ENCODE results near the gene MAST4. TPM values are rescaled to one million over a fixed set of nuclear protein-coding genes. Genes with fewer than 3 reads are reported as not detected.

MAST4 gene
- total RNA-seq, 2 donors from 2014 or later = 9.5 to 20.8 TPM

DNA sequence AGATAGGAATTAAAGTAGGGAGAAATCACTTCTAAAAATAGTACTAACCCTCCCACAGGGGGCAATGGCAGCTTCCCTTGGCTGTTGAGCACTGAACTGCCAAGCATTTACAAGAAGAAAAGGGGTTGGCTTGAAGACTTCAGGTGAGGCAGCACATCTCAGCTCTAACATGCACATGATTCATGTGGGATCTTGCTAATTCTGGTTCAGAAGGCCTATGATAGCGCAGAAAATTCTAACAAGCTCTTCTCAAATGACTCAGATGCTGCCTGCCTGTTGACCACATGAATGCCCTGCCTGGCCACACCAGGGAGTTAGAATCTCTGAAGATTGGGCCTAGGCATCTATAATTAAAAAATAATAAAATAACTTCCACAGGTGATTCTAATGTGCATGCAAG is 577.8 kb downstream of the MAST4 start:
- Histone ChIP-seq H3K27me3 (no peaks in the 10 kb centered on the region), H3K4me1 (no peaks in the 10 kb centered on the region), H3K9me3 (no peaks in the 10 kb centered on the region), H3K36me3 (no peaks in the 10 kb centered on the region), H3K9ac (ENCODE audit: low read depth in 2 of 2, low read length in 2 of 2) (no peak overlapping the region), H3K27ac (no peak overlapping the region), H3K4me3 (no peak overlapping the region)
- TF ChIP-seq, protein P1, sequence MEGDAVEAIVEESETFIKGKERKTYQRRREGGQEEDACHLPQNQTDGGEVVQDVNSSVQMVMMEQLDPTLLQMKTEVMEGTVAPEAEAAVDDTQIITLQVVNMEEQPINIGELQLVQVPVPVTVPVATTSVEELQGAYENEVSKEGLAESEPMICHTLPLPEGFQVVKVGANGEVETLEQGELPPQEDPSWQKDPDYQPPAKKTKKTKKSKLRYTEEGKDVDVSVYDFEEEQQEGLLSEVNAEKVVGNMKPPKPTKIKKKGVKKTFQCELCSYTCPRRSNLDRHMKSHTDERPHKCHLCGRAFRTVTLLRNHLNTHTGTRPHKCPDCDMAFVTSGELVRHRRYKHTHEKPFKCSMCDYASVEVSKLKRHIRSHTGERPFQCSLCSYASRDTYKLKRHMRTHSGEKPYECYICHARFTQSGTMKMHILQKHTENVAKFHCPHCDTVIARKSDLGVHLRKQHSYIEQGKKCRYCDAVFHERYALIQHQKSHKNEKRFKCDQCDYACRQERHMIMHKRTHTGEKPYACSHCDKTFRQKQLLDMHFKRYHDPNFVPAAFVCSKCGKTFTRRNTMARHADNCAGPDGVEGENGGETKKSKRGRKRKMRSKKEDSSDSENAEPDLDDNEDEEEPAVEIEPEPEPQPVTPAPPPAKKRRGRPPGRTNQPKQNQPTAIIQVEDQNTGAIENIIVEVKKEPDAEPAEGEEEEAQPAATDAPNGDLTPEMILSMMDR (IDR thresholded peaks at IDR 0.05) = no peak
- DNase-seq = no peak
- intact Hi-C loops (cut with DNase I) = no loop called here

DNA sequence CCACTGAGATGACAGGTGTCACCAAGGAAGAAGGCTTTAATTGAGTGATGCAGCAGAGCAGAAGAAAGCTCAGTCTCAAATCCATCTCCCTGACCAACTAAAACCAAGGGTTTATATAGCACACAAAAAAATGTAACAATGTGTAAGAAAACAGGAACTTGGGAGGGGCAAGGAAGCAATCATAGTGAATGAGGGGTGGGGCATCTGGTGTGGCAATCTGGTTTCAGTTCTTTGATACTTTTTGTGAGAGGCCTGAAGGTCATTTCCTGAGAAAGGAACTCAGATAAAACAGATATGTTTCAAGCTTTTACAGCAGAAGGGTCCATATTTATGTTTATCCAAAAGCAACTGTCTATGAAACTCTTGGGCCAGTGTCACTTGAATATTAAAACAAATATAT is 580.7 kb downstream of the MAST4 start:
- no peaks in the 10 kb centered on the region for H3K9me3 ChIP-seq
- no peaks in the 10 kb centered on the region for H3K4me1 ChIP-seq
- H3K9ac ChIP-seq (ENCODE audit: low read depth in 2 of 2, low read length in 2 of 2) = no peak overlapping the region
- no peak for DNase-seq
- no peak overlapping the region for H3K4me3 ChIP-seq
- H3K27ac ChIP-seq = no peak overlapping the region
- TF ChIP-seq, protein P1 (IDR thresholded peaks at IDR 0.05) = no peak
- no peaks in the 10 kb centered on the region for H3K27me3 ChIP-seq
- intact Hi-C loops (cut with DNase I) = no loop called here
- no peaks in the 10 kb centered on the region for H3K36me3 ChIP-seq

DNA sequence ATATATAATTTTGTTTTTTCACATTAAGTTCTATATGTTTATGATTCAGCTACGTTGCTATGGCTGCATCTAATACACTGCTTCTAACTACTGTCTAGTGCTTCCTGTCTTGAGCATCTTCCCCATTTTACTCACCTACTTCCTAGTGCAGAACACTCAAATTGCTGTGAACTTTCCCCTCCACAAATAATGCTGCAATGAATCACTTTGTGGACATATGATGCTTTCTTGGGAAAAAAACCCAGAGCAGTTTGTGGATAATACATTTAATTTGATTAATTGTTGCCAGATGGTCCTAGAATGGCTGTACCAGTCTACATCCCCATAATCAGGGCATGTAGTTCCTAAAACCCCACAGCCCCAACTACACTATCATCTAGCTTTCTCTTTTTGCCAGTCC is 581.9 kb downstream of the MAST4 start:
- Histone ChIP-seq H3K9me3 (no peaks in the 10 kb centered on the region), H3K27ac (no peak overlapping the region), H3K4me1 (no peaks in the 10 kb centered on the region), H3K36me3 (no peaks in the 10 kb centered on the region), H3K9ac (ENCODE audit: low read depth in 2 of 2, low read length in 2 of 2) (no peak overlapping the region), H3K27me3 (no peaks in the 10 kb centered on the region), H3K4me3 (no peak overlapping the region)
- intact Hi-C loops (cut with DNase I) = no loop called here
- TF ChIP-seq, protein P1 (IDR thresholded peaks at IDR 0.05) = no peak
- DNase-seq = no peak

DNA sequence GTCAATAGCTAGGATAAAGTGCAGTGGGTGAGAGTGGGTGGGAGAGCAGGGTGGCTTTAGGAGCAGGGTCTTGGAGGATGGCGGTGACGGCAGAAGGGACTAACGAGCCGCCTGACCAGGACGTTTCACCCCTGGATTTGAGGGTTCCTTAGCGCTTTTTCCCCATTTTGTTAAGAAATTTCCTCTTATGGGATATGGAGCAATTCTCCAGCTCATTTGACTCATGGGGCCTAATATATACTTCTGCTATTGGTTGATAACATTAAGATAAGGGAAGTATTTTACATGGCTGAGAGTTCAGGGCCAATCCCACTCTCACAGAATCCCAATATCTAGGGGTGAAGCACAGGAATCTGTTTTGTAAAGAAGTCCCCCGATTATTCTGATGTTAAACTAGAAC is 582.8 kb downstream of the MAST4 start:
- Histone ChIP-seq H3K9ac (ENCODE audit: low read depth in 2 of 2, low read length in 2 of 2) (no peak overlapping the region), H3K4me3 (no peak overlapping the region), H3K36me3 (no peaks in the 10 kb centered on the region), H3K4me1 (no peaks in the 10 kb centered on the region), H3K27me3 (no peaks in the 10 kb centered on the region), H3K9me3 (no peaks in the 10 kb centered on the region), H3K27ac (no peak overlapping the region)
- intact Hi-C loops (cut with DNase I) = no loop called here
- no peak for DNase-seq
- TF ChIP-seq, protein P1 (IDR thresholded peaks at IDR 0.05) = no peak

DNA sequence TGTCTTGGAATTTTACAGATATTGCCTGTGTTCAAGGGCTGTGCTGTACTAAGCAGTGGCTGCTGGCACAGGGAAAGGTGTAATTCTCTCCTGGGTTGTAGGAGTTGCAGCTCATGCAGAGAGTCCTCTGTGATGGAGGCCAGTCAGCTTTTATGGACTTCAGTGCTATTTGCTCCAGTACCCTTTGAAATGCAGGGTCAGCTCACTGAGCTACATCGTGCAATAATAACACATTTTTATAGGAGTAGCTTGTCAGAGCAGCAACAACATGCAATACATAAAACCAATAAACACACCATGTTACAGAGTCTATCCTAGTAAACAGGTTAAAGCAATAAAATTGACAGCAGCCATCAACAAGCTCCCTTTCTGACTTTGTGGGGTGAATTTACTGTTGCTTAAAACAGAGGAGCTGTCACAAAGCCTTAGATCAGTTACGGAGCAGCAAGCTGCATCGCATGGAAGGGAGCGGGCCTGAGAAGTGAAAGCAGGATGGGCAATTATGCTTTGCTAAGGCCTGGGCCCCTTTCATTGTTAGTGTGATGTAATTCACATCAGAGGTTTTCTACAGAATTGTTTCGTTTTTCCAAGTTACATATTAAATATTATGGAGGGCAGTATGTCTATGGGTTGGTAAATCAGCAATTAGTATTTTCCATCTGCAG is 583.6 kb downstream of the MAST4 start:
- Histone ChIP-seq H3K9me3 (no peaks in the 10 kb centered on the region), H3K4me1 (no peaks in the 10 kb centered on the region), H3K36me3 (no peaks in the 10 kb centered on the region), H3K4me3 (no peak overlapping the region), H3K27me3 (no peaks in the 10 kb centered on the region), H3K27ac (no peak overlapping the region), H3K9ac (ENCODE audit: low read depth in 2 of 2, low read length in 2 of 2) (no peak overlapping the region)
- TF ChIP-seq, protein P1 (IDR thresholded peaks at IDR 0.05) = no peak
- intact Hi-C loops (cut with DNase I) = no loop called here
- DNase-seq = no peak
